T-helper 17 cell (primary cell): ENCODE data around the gene CYTH3. TPM values are rescaled to one million over a fixed set of nuclear protein-coding genes. Genes with fewer than 3 reads are reported as not detected.
"Not testable (repeated sequence)": the region's sequence is repeated elsewhere in the genome, so short reads cannot be mapped to it uniquely, and the experiment has no call there.

Experiments
- ATAC-seq: fragments of 150-1000 bp; cut with Tn5 transposase; 2 replicates; pipeline ENCODE4 v1.10.0; 2021; ENCODE audit warnings: mild to moderate bottlenecking, moderate library complexity
- DNase-seq, 3 donors: peaks; one replicate each; pipeline versions ENCODE4 v3.0.0 to v3.0.0-alpha.2; 2020 to 2021
- H3K9me3 ChIP-seq: one replicate; pipeline ENCODE4 v1.7.0; 2013; ENCODE audit warnings: low read length, mild to moderate bottlenecking; ENCODE audit not compliant: control insufficient read depth, poor library complexity, severe bottlenecking
- H3K27ac Mint-ChIP-seq: one replicate; pipeline ENCODE4 v1.8.0; 2022; ENCODE audit warnings: mild to moderate bottlenecking, moderate library complexity, mixed read lengths
- H3K27me3 Mint-ChIP-seq: one replicate; pipeline ENCODE4 v1.8.0; 2022; ENCODE audit warnings: mixed read lengths
- H3K36me3 Mint-ChIP-seq: one replicate; pipeline ENCODE4 v1.8.0; 2022; ENCODE audit warnings: low read depth, mixed read lengths
- H3K4me1 Mint-ChIP-seq: one replicate; pipeline ENCODE4 v1.8.0; 2022; ENCODE audit warnings: mild to moderate bottlenecking, mixed read lengths
- H3K4me3 Mint-ChIP-seq: one replicate; pipeline ENCODE4 v1.8.0; 2022; ENCODE audit warnings: mild to moderate bottlenecking, moderate library complexity, mixed read lengths
- total RNA-seq, 4 donors: library from RNA in 2 of 4; stranded (reverse) in 2 of 4; gene quantifications; one replicate each; pipeline ENCODE4 v1.2.3 and lab custom pipeline; 2022 to 2026

CYTH3 gene
- total RNA-seq, 2 donors from 2014 or later = 23.1 to 25.8 TPM

- H3K27me3 Mint-ChIP-seq = no peaks in the 10 kb centered on the region
- peak overlapping the region; percentile 59 for H3K27ac Mint-ChIP-seq
- H3K4me1 Mint-ChIP-seq = peaks cover 17% of the 10 kb centered on the region
- no peaks in the 10 kb centered on the region for H3K9me3 ChIP-seq
- peak overlapping the region; percentile 45 for H3K4me3 Mint-ChIP-seq
- ATAC-seq (no peak), DNase-seq (no peak)
- H3K36me3 Mint-ChIP-seq = peaks cover 4% of the 10 kb centered on the region
Measured at GRCh38 chr7:6158424-6159096, 113.9 kb downstream of the CYTH3 start.

GRCh38 chr7:6157685-6158423, 114.6 kb downstream of the CYTH3 start:
- peaks cover 14% of the 10 kb centered on the region for H3K4me1 Mint-ChIP-seq
- peaks cover 4% of the 10 kb centered on the region for H3K36me3 Mint-ChIP-seq
- DNase-seq = no peak
- peak overlapping the region; percentile 45 for H3K4me3 Mint-ChIP-seq
- H3K27ac Mint-ChIP-seq = peak overlapping the region; percentile 59
- no peaks in the 10 kb centered on the region for H3K9me3 ChIP-seq
- no peak for ATAC-seq
- H3K27me3 Mint-ChIP-seq = no peaks in the 10 kb centered on the region

GRCh38 chr7:6156734-6157133, 115.7 kb downstream of the CYTH3 start:
- H3K27ac Mint-ChIP-seq = peak overlapping the region; percentile 45
- peak overlapping the region; percentile 49 for H3K4me3 Mint-ChIP-seq
- no peaks in the 10 kb centered on the region for H3K9me3 ChIP-seq
- ATAC-seq (no peak), DNase-seq (no peak)
- H3K27me3 Mint-ChIP-seq = no peaks in the 10 kb centered on the region
- H3K4me1 Mint-ChIP-seq = peaks cover 6% of the 10 kb centered on the region
- H3K36me3 Mint-ChIP-seq = peaks cover 4% of the 10 kb centered on the region

- DNase-seq (no peak), ATAC-seq (no peak)
- Mint-ChIP-seq H3K36me3 (peaks cover 4% of the 10 kb centered on the region), H3K27me3 (no peaks in the 10 kb centered on the region), H3K4me3 (no peak overlapping the region), H3K4me1 (peaks cover 2% of the 10 kb centered on the region), H3K27ac (peak overlapping the region; percentile 24)
- no peaks in the 10 kb centered on the region for H3K9me3 ChIP-seq
Measured at GRCh38 chr7:6155596-6155995, 116.8 kb downstream of the CYTH3 start.

- Mint-ChIP-seq H3K36me3 (peaks cover 4% of the 10 kb centered on the region), H3K27me3 (no peaks in the 10 kb centered on the region), H3K4me1 (peaks cover 2% of the 10 kb centered on the region), H3K4me3 (no peak overlapping the region), H3K27ac (peak overlapping the region; percentile 24)
- H3K9me3 ChIP-seq = no peaks in the 10 kb centered on the region
- DNase-seq (no peak), ATAC-seq (peak; percentile 16)
Measured at GRCh38 chr7:6154542-6155404, 117.7 kb downstream of the CYTH3 start.

- peaks cover 4% of the 10 kb centered on the region for H3K36me3 Mint-ChIP-seq
Measured at GRCh38 chr7:6153646-6154541, 118.5 kb downstream of the CYTH3 start.

GRCh38 chr7:6151994-6152735, 120.3 kb downstream of the CYTH3 start:
- no peak overlapping the region for H3K4me3 Mint-ChIP-seq
- DNase-seq = no peak
- peaks cover 9% of the 10 kb centered on the region for H3K36me3 Mint-ChIP-seq
- no peaks in the 10 kb centered on the region for H3K27me3 Mint-ChIP-seq
- H3K4me1 Mint-ChIP-seq = peaks cover 2% of the 10 kb centered on the region
- no peak for ATAC-seq
- no peaks in the 10 kb centered on the region for H3K9me3 ChIP-seq
- peak overlapping the region; percentile 84 for H3K27ac Mint-ChIP-seq

More at GRCh38 chr7:6153646-6154541, 118.5 kb downstream of the CYTH3 start:
- DNase-seq = no peak
- peaks cover 2% of the 10 kb centered on the region for H3K4me1 Mint-ChIP-seq
- no peak for ATAC-seq
- no peaks in the 10 kb centered on the region for H3K9me3 ChIP-seq
- H3K27ac Mint-ChIP-seq = no peak overlapping the region
- no peaks in the 10 kb centered on the region for H3K27me3 Mint-ChIP-seq
- no peak overlapping the region for H3K4me3 Mint-ChIP-seq

- not testable (repeated sequence) for H3K27me3 Mint-ChIP-seq, DNase-seq, H3K36me3 Mint-ChIP-seq, H3K9me3 ChIP-seq, H3K4me1 Mint-ChIP-seq, H3K4me3 Mint-ChIP-seq, ATAC-seq
- peak overlapping the region; percentile 59 for H3K27ac Mint-ChIP-seq
Measured at GRCh38 chr7:6151527-6151926, 120.9 kb downstream of the CYTH3 start.

GRCh38 chr7:6149996-6150395, 122.4 kb downstream of the CYTH3 start:
- no peaks in the 10 kb centered on the region for H3K27me3 Mint-ChIP-seq
- H3K4me1 Mint-ChIP-seq = no peaks in the 10 kb centered on the region
- peaks cover 5% of the 10 kb centered on the region for H3K36me3 Mint-ChIP-seq
- H3K27ac Mint-ChIP-seq = no peak overlapping the region
- no peak for ATAC-seq
- DNase-seq = no peak
- H3K9me3 ChIP-seq = no peaks in the 10 kb centered on the region
- H3K4me3 Mint-ChIP-seq = no peak overlapping the region

- Mint-ChIP-seq H3K27me3 (no peaks in the 10 kb centered on the region), H3K4me3 (no peak overlapping the region), H3K36me3 (peaks cover 5% of the 10 kb centered on the region), H3K4me1 (no peaks in the 10 kb centered on the region), H3K27ac (peak overlapping the region; percentile 43)
- ATAC-seq = no peak
- H3K9me3 ChIP-seq = no peaks in the 10 kb centered on the region
- DNase-seq = no peak
Measured at GRCh38 chr7:6148724-6149360, 123.6 kb downstream of the CYTH3 start.

- ATAC-seq (no peak), DNase-seq (no peak)
- Mint-ChIP-seq H3K27ac (no peak overlapping the region), H3K4me1 (peaks cover 2% of the 10 kb centered on the region), H3K4me3 (no peak overlapping the region), H3K36me3 (peaks cover 5% of the 10 kb centered on the region), H3K27me3 (no peaks in the 10 kb centered on the region)
- H3K9me3 ChIP-seq = no peaks in the 10 kb centered on the region
Measured at GRCh38 chr7:6147627-6148026, 124.8 kb downstream of the CYTH3 start.
